Stimulated activated CD4-positive, alpha-beta T cell treated with anti-CD3 and anti-CD28 coated beads, Interleukin-2, amount 100 ng/mL, for 24 hours (primary cell): ENCODE data around the gene COL4A4.
"Not testable (repeated sequence)": the region's sequence is repeated elsewhere in the genome, so short reads cannot be mapped to it uniquely, and the experiment has no call there.

Experiments used
- DNase-seq, 2 donors: peaks; one replicate each; pipeline ENCODE4 v3.0.0-alpha.2; 2020

COL4A4 gene

DNA sequence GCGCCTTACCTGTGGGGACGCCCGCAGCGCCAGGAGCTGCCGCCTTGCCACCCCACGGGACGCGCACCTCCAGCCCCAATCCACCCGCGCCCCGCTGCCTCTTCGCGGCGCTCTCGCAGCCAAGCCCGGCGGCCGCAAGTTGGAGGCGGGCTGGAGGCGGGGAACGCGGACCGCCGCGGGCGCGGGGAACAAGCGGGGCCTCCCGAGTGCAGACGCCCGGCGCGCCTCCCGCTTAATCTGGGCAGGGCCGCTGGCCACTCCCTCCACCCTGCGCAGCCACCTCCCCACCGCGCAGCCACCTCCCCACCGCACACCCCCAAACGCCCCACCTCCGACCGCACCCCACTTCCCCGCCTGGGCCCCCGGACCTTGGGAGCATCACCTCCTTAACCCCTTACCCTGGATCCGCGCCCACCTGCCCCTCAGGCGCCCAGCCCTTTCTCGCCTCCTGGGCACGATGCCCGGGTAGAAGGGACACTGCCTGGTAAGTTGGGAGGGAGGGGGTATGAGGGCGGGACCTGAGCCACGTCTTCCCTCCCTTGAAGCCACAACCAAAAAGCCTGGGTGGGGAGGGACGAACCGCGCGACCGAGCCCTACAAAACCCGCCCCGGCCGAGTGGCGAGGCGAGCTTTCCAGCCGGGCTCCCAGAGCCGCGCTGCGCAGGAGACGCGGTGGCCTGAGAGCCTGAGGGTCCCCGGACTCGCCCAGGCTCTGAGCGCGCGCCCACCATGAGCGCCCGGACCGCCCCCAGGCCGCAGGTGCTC is at the start of gene COL4A4, which contains the start of gene COL4A3:
Gene COL4A4, minus strand, starts transcription at position 208 of the 765 bp plus-strand sequence. CDS start 16,722 bp downstream, outside the sequence.
Gene COL4A3, plus strand, starts transcription at position 627 of the 765 bp plus-strand sequence. Its CDS starts 103 bp downstream, at position 730.
- peak in 1 of 2 donors; percentile 42 for DNase-seq

- DNase-seq: no peak
Observed at GRCh38 chr2:227207573-227207972, 43.6 kb upstream of the COL4A4 start.

DNA sequence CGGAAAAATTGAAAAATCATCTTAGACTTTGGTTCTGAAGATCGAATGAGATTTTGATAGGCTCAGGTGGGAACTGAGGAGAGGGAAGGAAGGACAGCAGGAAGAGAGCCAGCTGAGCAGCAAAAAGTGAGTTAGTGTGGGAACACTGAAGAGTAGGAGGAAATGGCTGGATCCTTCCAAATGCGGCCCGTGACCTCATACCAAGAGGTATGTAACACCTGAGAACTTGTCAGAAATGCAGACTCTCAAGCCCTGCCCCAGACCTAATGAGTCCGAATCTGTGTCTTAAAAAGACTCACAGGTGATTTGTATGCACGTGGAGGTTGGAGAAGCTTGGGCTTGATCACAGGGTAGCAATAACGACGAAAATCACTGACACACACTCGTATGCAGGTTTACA is 42.4 kb upstream of the COL4A4 start:
- no peak for DNase-seq

- no peak for DNase-seq
Observed at GRCh38 chr2:227205701-227206100, 41.7 kb upstream of the COL4A4 start.

GRCh38 chr2:227204452-227204851 is 40.4 kb upstream of the COL4A4 start:
- DNase-seq: no peak

- no peak for DNase-seq
Observed at GRCh38 chr2:227201771-227202170, 37.8 kb upstream of the COL4A4 start.

DNA sequence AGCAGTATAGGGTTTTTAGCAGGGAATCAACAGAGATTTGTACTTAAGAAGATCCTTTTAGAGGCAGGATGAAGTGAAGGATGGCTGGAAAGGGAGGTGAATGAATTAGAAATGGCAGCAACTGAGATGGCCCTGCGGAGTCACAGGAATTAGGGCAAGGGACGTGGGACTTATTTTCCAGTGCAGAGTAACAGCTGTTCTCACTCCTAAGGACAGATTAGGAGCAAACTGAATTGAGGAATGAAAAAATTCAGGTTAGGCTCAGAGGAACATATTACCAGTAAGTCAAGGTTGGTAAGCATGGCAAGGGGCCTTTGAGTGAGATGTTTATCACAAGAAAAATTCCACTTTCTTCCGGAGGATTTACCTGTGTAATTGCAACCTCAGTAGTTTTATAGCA is 34.9 kb upstream of the COL4A4 start:
- DNase-seq: no peak

GRCh38 chr2:227194219-227194618 is 30.2 kb upstream of the COL4A4 start:
- no peak for DNase-seq

- DNase-seq: no peak
Observed at GRCh38 chr2:227192491-227192890, 28.5 kb upstream of the COL4A4 start.

- no peak for DNase-seq
Observed at GRCh38 chr2:227191367-227191766, 27.4 kb upstream of the COL4A4 start.

- DNase-seq: no peak
Observed at GRCh38 chr2:227188292-227188691, 24.3 kb upstream of the COL4A4 start.

DNA sequence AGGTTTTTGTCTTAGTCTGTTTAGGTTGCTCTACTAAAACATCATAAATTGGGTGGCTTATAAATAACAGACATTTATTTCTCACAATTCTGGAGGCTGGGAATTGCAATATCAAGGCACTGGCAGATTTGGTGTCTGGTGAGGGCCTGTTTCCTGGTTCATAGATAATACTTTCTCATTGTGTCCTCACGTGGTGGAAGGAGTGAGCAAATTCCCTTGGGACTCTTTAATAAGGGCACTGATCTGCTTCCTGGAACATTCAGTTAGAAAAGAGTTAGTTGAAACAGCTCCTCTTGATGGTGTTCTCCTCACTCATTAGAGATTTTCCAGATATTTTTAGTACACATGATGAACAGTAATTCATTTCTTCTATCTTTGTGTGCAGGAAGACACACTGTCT is 22.7 kb upstream of the COL4A4 start:
- no peak for DNase-seq

- no peak for DNase-seq
Observed at GRCh38 chr2:227185615-227186232, 21.7 kb upstream of the COL4A4 start.

DNA sequence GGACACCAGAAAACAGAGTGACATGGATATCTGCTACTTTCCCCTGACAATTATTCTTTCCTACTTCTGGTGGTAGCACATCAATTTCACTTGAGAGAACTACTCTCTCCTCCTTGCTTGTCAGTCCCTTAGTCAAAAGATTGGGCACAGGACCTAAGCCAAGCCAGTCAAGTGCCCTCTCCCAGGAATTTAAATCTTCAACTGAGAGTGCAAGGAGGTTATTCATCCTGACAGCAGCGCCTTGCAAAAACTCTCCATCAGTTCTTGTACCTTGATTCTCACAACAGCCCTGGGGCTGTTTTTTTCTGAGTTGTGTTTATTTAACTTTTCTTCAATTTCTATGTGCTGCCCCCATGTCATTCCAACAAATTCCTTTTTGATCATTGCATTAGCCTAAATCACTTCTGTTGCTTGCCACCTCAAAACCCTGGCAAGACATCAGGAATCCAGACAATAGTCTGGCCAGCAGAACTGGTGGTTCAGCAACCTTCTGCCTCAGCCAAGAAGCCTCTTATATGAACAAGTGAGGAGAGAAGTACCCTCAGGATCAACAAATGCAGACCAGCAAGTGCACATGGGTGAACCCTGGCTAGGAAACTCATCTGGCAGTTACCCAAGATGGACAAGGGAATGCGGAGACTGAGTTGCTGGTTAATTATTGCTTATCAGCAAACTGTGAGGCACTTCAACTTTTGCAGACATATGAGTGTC is 19.8 kb upstream of the COL4A4 start:
- DNase-seq: no peak

DNA sequence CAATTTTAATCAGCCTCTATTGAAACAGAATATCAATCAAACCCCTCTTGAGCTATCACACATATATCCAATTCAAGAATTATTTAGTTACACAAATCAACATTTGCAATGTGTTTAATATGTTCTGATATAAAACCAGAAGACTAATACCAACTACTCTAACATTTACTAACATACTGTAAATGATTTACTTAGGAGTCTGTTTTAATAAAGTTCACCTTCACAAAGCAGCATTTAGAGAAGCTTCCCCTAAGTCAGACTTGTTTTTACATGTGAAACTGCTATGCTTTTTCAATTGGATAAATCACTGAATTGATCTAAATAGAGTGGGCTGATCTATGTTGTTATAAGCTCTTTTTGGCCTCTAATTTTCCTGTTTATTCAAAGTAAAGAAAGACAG is 18.8 kb upstream of the COL4A4 start:
- no peak for DNase-seq

DNA sequence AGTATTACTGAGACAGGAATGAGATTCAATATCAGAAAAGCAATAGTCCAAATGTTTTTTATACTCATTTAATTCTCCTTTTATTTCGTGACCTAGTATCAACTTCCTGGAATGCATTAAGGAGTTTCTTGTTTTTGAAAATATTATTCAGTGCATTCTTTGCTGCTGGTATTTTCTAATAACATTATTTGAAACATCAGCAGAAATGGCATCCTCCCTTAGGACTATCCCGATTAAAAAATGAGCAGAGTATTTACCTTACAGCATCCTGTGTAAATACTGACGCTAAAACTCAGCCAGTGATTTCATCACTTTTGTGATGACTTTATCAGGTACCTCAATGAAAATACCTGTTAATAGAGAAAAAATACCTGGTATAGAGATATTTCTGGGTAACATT is 16.8 kb upstream of the COL4A4 start:
- DNase-seq: no peak

- no peak for DNase-seq
Observed at GRCh38 chr2:227179988-227180685, 16.1 kb upstream of the COL4A4 start.

GRCh38 chr2:227177592-227178336 is 13.8 kb upstream of the COL4A4 start:
- no peak for DNase-seq

- DNase-seq: not testable (repeated sequence)
Observed at GRCh38 chr2:227171779-227172178, 7.8 kb upstream of the COL4A4 start.

- DNase-seq: peak in 1 of 2 donors; percentile 21
Observed at GRCh38 chr2:227164763-227165291, 822 bp upstream of the COL4A4 start.

- no peak for DNase-seq
Observed at GRCh38 chr2:227163485-227163997, 464 bp downstream of the COL4A4 start.

GRCh38 chr2:227161947-227162346 is 2.1 kb downstream of the COL4A4 start:
- no peak for DNase-seq
